ENCODE data around the gene EXOC3L4. TPM values are rescaled to one million over a fixed set of nuclear protein-coding genes. Genes with fewer than 3 reads are reported as not detected.

Gene EXOC3L4
- total RNA-seq, 4 donors from 2014 or later, result under 0.01 to 5.6 (median 0.41) TPM; not detected in 1

DNA sequence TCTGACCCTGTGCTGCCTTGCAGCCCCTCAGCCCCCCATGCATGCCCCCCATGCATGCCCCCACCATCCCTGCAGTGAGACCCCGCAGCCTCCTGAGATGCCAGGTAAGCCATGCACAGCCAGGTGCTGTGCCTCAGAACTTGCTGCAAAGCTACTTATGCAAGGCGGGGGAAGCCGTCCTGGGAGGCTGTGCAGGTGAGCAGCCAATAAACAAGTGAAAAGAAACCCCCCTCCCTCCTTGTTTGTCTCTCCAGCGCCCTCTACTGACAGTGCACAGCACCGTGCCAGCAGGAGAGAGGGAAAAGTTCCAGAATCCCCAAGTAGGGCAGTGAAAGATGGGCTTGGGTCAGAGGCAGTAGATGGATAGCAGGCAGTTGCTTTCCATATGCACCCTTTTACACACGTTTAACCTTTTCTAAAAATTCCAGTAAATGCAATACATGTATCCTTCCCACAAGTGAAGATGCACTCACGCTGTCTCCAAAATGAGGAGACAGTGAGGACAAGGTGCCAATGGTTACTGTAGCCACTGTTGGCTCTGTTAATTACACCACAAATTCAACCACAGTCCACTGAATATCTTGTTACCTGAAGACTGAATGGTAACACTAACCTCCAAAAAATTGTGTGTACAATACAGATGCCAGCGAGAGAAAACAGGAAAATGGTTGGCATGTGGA, 46.7 kb downstream of the EXOC3L4 start:
- H3K27me3 ChIP-seq, result no peaks in the 10 kb centered on the region
- H3K4me3 ChIP-seq, result no peak overlapping the region
- H3K36me3 ChIP-seq, result no peaks in the 10 kb centered on the region
- TF ChIP-seq, protein P1, sequence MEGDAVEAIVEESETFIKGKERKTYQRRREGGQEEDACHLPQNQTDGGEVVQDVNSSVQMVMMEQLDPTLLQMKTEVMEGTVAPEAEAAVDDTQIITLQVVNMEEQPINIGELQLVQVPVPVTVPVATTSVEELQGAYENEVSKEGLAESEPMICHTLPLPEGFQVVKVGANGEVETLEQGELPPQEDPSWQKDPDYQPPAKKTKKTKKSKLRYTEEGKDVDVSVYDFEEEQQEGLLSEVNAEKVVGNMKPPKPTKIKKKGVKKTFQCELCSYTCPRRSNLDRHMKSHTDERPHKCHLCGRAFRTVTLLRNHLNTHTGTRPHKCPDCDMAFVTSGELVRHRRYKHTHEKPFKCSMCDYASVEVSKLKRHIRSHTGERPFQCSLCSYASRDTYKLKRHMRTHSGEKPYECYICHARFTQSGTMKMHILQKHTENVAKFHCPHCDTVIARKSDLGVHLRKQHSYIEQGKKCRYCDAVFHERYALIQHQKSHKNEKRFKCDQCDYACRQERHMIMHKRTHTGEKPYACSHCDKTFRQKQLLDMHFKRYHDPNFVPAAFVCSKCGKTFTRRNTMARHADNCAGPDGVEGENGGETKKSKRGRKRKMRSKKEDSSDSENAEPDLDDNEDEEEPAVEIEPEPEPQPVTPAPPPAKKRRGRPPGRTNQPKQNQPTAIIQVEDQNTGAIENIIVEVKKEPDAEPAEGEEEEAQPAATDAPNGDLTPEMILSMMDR (IDR thresholded peaks at IDR 0.05), result peak; percentile 22 to 56 (median 42)
- TF ChIP-seq POLR2A (IDR thresholded peaks at IDR 0.05), result no peak
- DNase-seq, result no peak
- no peak overlapping the region for H3K27ac ChIP-seq
- H3K9me3 ChIP-seq, result no peaks in the 10 kb centered on the region
- peaks cover 0 to 15% of the 10 kb centered on the region in 2 donors for H3K4me1 ChIP-seq
- intact Hi-C loops (cut with DNase I; ENCODE audit: low total_unique reads), result no loop called here

DNA sequence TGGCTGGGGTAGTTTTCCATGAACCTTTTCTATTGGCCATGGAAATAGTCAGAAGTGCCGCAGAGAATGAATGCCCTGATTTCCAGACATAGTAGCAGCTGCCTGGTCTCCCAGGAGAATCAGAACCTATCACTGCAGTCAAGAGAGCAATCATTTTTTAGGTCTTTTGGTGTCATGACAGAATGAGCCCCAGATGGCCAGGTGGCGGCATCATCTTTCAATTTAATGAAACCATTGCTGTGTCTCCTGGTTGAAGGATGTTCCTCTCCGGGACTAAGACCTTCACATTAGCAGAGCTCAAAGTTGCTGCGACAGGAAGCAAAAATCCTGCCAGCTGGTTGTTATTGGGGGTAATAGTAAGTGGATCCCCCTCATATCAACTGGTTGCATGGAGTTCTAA, 47.5 kb downstream of the EXOC3L4 start:
- H3K9me3 ChIP-seq, result no peaks in the 10 kb centered on the region
- no peaks in the 10 kb centered on the region for H3K27me3 ChIP-seq
- H3K27ac ChIP-seq, result no peak overlapping the region
- no peak for TF ChIP-seq POLR2A (IDR thresholded peaks at IDR 0.05)
- TF ChIP-seq, protein P1 (IDR thresholded peaks at IDR 0.05), result no peak
- no peak for DNase-seq
- intact Hi-C loops (cut with DNase I; ENCODE audit: low total_unique reads), result no loop called here
- no peak overlapping the region for H3K4me3 ChIP-seq
- H3K4me1 ChIP-seq, result peaks cover 0 to 15% of the 10 kb centered on the region in 2 donors
- H3K36me3 ChIP-seq, result no peaks in the 10 kb centered on the region

DNA sequence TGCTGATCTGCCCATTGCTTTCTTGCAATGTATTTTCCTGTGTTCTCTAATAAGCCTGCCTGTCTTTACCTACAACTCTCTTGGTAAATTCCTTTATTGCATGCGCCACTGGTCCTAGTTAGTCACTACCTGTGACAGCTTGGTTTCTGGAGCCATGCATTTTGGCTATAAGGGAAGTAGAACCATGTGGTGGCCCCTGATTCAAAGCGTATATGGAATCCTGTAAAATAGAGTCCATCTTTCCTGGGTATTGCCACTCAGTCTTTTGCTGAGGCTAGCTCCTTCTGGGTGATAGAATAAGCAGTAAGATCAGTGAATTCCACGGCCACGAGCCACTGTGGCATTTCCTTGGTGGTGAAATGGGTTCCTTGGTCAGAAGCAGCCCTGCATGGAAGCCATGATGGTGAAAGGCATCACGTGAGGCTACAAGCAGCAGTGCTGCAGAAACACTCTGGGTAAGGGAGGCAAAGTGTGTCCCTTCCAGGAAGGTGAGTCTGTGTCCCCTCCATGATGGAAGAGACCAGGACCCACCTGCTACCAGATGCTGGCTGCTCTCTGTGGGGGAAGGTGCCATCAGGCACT, 48.3 kb downstream of the EXOC3L4 start:
- Histone ChIP-seq H3K36me3 (no peaks in the 10 kb centered on the region), H3K4me1 (peaks cover 0 to 15% of the 10 kb centered on the region in 2 donors), H3K27ac (no peak overlapping the region), H3K27me3 (no peaks in the 10 kb centered on the region), H3K4me3 (no peak overlapping the region), H3K9me3 (no peaks in the 10 kb centered on the region)
- TF ChIP-seq POLR2A (IDR thresholded peaks at IDR 0.05), result no peak
- TF ChIP-seq, protein P1 (IDR thresholded peaks at IDR 0.05), result no peak
- DNase-seq, result no peak
- intact Hi-C loops (cut with DNase I; ENCODE audit: low total_unique reads), result no loop called here

DNA sequence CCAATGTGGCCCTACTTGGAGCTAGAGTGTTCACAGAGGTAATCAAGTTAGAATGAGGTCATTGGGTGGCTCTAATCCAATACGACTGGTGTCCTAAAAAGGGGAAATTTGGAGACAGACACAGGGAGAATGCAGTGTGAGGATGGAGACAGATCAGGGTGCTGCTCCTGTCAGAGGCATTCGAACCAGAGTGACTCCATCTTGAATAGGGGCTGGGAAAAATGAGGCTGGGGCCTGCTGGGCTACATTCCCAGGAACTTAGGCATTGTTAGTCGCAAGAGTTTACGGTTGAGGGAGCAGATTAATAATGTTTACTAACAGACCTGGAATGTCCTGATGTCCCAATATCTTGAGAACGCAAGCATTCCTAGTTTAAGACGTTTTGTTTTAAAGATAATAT, 49.0 kb downstream of the EXOC3L4 start:
- TF ChIP-seq, protein P1 (IDR thresholded peaks at IDR 0.05), result no peak
- TF ChIP-seq POLR2A (IDR thresholded peaks at IDR 0.05), result no peak
- no peaks in the 10 kb centered on the region for H3K27me3 ChIP-seq

DNA sequence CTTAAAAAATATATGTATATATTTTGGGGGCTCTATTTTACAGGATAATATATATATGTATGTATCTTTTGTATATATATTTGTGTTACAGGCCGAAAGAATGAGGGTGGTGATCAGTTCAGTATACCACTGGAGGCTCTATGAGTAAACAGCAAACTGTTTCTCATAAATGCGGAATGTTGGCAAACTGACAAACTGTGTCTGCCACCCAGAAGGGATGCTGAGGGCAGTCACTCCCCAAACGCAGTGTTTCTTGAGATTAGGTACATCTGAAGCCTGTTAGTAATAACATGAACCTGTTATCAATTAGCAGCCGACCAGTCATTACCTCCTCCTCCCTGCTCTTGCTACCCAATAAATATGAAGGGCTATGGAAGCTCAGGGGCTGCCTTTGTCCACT, 49.6 kb downstream of the EXOC3L4 start:
- Histone ChIP-seq H3K4me3 (no peak overlapping the region), H3K27me3 (no peaks in the 10 kb centered on the region), H3K27ac (no peak overlapping the region), H3K36me3 (no peaks in the 10 kb centered on the region), H3K9me3 (no peaks in the 10 kb centered on the region), H3K4me1 (peaks cover 0 to 2% of the 10 kb centered on the region in 2 donors)
- intact Hi-C loops (cut with DNase I; ENCODE audit: low total_unique reads), result no loop called here
- TF ChIP-seq, protein P1 (IDR thresholded peaks at IDR 0.05), result no peak
- TF ChIP-seq POLR2A (IDR thresholded peaks at IDR 0.05), result no peak
- DNase-seq, result no peak

More for the DNA sequence above, 49.0 kb downstream of the EXOC3L4 start:
- Histone ChIP-seq H3K4me1 (peaks cover 0 to 8% of the 10 kb centered on the region in 2 donors), H3K27ac (no peak overlapping the region), H3K9me3 (no peaks in the 10 kb centered on the region), H3K36me3 (no peaks in the 10 kb centered on the region), H3K4me3 (no peak overlapping the region)
- no peak for DNase-seq
- intact Hi-C loops (cut with DNase I; ENCODE audit: low total_unique reads), result no loop called here

Measured in uterus (tissue), 4 donors.